IPS-11a (cell line): ENCODE results near the gene ANTXR1.

Experiments used
- H3K4me3 ChIP-seq: one replicate; pipeline ENCODE4 v1.5.1; 2013; ENCODE audit warnings: low read depth, low read length, control low read depth

The ANTXR1 gene

GRCh38 chr2:69067866-69068265 lies 54.9 kb downstream of the ANTXR1 start:
- H3K4me3 ChIP-seq = no peak overlapping the region

- no peak overlapping the region for H3K4me3 ChIP-seq
These were observed 58.0 kb downstream of the ANTXR1 start for GRCh38 chr2:69070969-69071368.

- H3K4me3 ChIP-seq = no peak overlapping the region
These were observed 61.1 kb downstream of the ANTXR1 start for GRCh38 chr2:69073928-69074570.

- H3K4me3 ChIP-seq = no peak overlapping the region
These were observed 61.9 kb downstream of the ANTXR1 start for GRCh38 chr2:69074918-69075317.

GRCh38 chr2:69075486-69075885 lies 62.5 kb downstream of the ANTXR1 start:
- no peak overlapping the region for H3K4me3 ChIP-seq

GRCh38 chr2:69076601-69077000 lies 63.6 kb downstream of the ANTXR1 start:
- no peak overlapping the region for H3K4me3 ChIP-seq

- H3K4me3 ChIP-seq = no peak overlapping the region
These were observed 64.4 kb downstream of the ANTXR1 start for GRCh38 chr2:69077252-69077950.

GRCh38 chr2:69080071-69080470 lies 67.1 kb downstream of the ANTXR1 start:
- H3K4me3 ChIP-seq = no peak overlapping the region

- H3K4me3 ChIP-seq = no peak overlapping the region
These were observed 68.1 kb downstream of the ANTXR1 start for GRCh38 chr2:69081001-69081580.

GRCh38 chr2:69081757-69082156 lies 68.8 kb downstream of the ANTXR1 start:
- H3K4me3 ChIP-seq = no peak overlapping the region

GRCh38 chr2:69082430-69082997 lies 69.5 kb downstream of the ANTXR1 start:
- no peak overlapping the region for H3K4me3 ChIP-seq

- H3K4me3 ChIP-seq = no peak overlapping the region
These were observed 70.3 kb downstream of the ANTXR1 start for GRCh38 chr2:69083235-69083748.

- no peak overlapping the region for H3K4me3 ChIP-seq
These were observed 71.5 kb downstream of the ANTXR1 start for GRCh38 chr2:69084492-69084891.

- no peak overlapping the region for H3K4me3 ChIP-seq
These were observed 73.5 kb downstream of the ANTXR1 start for GRCh38 chr2:69086466-69086865.

GRCh38 chr2:69087211-69087911 lies 74.4 kb downstream of the ANTXR1 start:
- H3K4me3 ChIP-seq = no peak overlapping the region

- no peak overlapping the region for H3K4me3 ChIP-seq
These were observed 74.9 kb downstream of the ANTXR1 start for GRCh38 chr2:69087912-69088240.

- H3K4me3 ChIP-seq = no peak overlapping the region
These were observed 75.5 kb downstream of the ANTXR1 start for GRCh38 chr2:69088466-69088865.

GRCh38 chr2:69089266-69089665 lies 76.3 kb downstream of the ANTXR1 start:
- no peak overlapping the region for H3K4me3 ChIP-seq

GRCh38 chr2:69089998-69090397 lies 77.0 kb downstream of the ANTXR1 start:
- H3K4me3 ChIP-seq = no peak overlapping the region

- H3K4me3 ChIP-seq = no peak overlapping the region
These were observed 77.8 kb downstream of the ANTXR1 start for GRCh38 chr2:69090820-69091219.

- H3K4me3 ChIP-seq = no peak overlapping the region
These were observed 79.9 kb downstream of the ANTXR1 start for GRCh38 chr2:69092857-69093256.
